ENCODE measurements around the gene CACNA2D3.

CACNA2D3 gene

GRCh38 chr3:54262541-54262940 is 140.2 kb downstream of the CACNA2D3 start:
- Histone ChIP-seq H3K4me1 (ENCODE audit: control insufficient read depth, insufficient read depth, low read length) (no peaks in the 10 kb centered on the region), H3K9ac (ENCODE audit: low read depth, low read length) (no peak overlapping the region), H3K9me3 (ENCODE audit: control insufficient read depth, insufficient read depth, low read length) (no peaks in the 10 kb centered on the region), H3K4me3 (ENCODE audit: low read depth, low read length) (no peak overlapping the region), H3K27me3 (ENCODE audit: control insufficient read depth, insufficient read depth, low read length) (no peaks in the 10 kb centered on the region), H3K36me3 (ENCODE audit: control insufficient read depth, insufficient read depth, low read length) (no peaks in the 10 kb centered on the region)

- no peak overlapping the region for H3K4me3 ChIP-seq (ENCODE audit: low read depth, low read length)
- no peak overlapping the region for H3K9ac ChIP-seq (ENCODE audit: low read depth, low read length)
- H3K36me3 ChIP-seq (ENCODE audit: control insufficient read depth, insufficient read depth, low read length), result no peaks in the 10 kb centered on the region
- no peaks in the 10 kb centered on the region for H3K9me3 ChIP-seq (ENCODE audit: control insufficient read depth, insufficient read depth, low read length)
- H3K27me3 ChIP-seq (ENCODE audit: control insufficient read depth, insufficient read depth, low read length), result no peaks in the 10 kb centered on the region
- H3K4me1 ChIP-seq (ENCODE audit: control insufficient read depth, insufficient read depth, low read length), result no peaks in the 10 kb centered on the region
Measured at GRCh38 chr3:54262946-54263345, 140.6 kb downstream of the CACNA2D3 start.

- no peaks in the 10 kb centered on the region for H3K36me3 ChIP-seq (ENCODE audit: control insufficient read depth, insufficient read depth, low read length)
- H3K9ac ChIP-seq (ENCODE audit: low read depth, low read length), result no peak overlapping the region
- no peaks in the 10 kb centered on the region for H3K27me3 ChIP-seq (ENCODE audit: control insufficient read depth, insufficient read depth, low read length)
- H3K9me3 ChIP-seq (ENCODE audit: control insufficient read depth, insufficient read depth, low read length), result no peaks in the 10 kb centered on the region
- H3K4me3 ChIP-seq (ENCODE audit: low read depth, low read length), result no peak overlapping the region
- no peaks in the 10 kb centered on the region for H3K4me1 ChIP-seq (ENCODE audit: control insufficient read depth, insufficient read depth, low read length)
Measured at GRCh38 chr3:54264050-54264449, 141.7 kb downstream of the CACNA2D3 start.

- Histone ChIP-seq H3K4me3 (ENCODE audit: low read depth, low read length) (no peak overlapping the region), H3K4me1 (ENCODE audit: control insufficient read depth, insufficient read depth, low read length) (no peaks in the 10 kb centered on the region), H3K9ac (ENCODE audit: low read depth, low read length) (no peak overlapping the region), H3K36me3 (ENCODE audit: control insufficient read depth, insufficient read depth, low read length) (no peaks in the 10 kb centered on the region), H3K27me3 (ENCODE audit: control insufficient read depth, insufficient read depth, low read length) (no peaks in the 10 kb centered on the region), H3K9me3 (ENCODE audit: control insufficient read depth, insufficient read depth, low read length) (no peaks in the 10 kb centered on the region)
Measured at GRCh38 chr3:54270816-54271526, 148.6 kb downstream of the CACNA2D3 start.

GRCh38 chr3:54273791-54274190 is 151.4 kb downstream of the CACNA2D3 start:
- no peak overlapping the region for H3K9ac ChIP-seq (ENCODE audit: low read depth, low read length)
- H3K4me3 ChIP-seq (ENCODE audit: low read depth, low read length), result no peak overlapping the region
- no peaks in the 10 kb centered on the region for H3K9me3 ChIP-seq (ENCODE audit: control insufficient read depth, insufficient read depth, low read length)
- no peaks in the 10 kb centered on the region for H3K27me3 ChIP-seq (ENCODE audit: control insufficient read depth, insufficient read depth, low read length)
- H3K36me3 ChIP-seq (ENCODE audit: control insufficient read depth, insufficient read depth, low read length), result no peaks in the 10 kb centered on the region
- H3K4me1 ChIP-seq (ENCODE audit: control insufficient read depth, insufficient read depth, low read length), result no peaks in the 10 kb centered on the region

- H3K27me3 ChIP-seq (ENCODE audit: control insufficient read depth, insufficient read depth, low read length), result no peaks in the 10 kb centered on the region
- H3K36me3 ChIP-seq (ENCODE audit: control insufficient read depth, insufficient read depth, low read length), result no peaks in the 10 kb centered on the region
- no peaks in the 10 kb centered on the region for H3K9me3 ChIP-seq (ENCODE audit: control insufficient read depth, insufficient read depth, low read length)
Measured at GRCh38 chr3:54274607-54275006, 152.3 kb downstream of the CACNA2D3 start.

GRCh38 chr3:54279005-54279583 is 156.7 kb downstream of the CACNA2D3 start:
- Histone ChIP-seq H3K36me3 (ENCODE audit: control insufficient read depth, insufficient read depth, low read length) (no peaks in the 10 kb centered on the region), H3K9me3 (ENCODE audit: control insufficient read depth, insufficient read depth, low read length) (no peaks in the 10 kb centered on the region), H3K9ac (ENCODE audit: low read depth, low read length) (no peak overlapping the region), H3K27me3 (ENCODE audit: control insufficient read depth, insufficient read depth, low read length) (no peaks in the 10 kb centered on the region), H3K4me3 (ENCODE audit: low read depth, low read length) (no peak overlapping the region), H3K4me1 (ENCODE audit: control insufficient read depth, insufficient read depth, low read length) (no peaks in the 10 kb centered on the region)

More at GRCh38 chr3:54274607-54275006, 152.3 kb downstream of the CACNA2D3 start:
- Histone ChIP-seq H3K4me3 (ENCODE audit: low read depth, low read length) (no peak overlapping the region), H3K4me1 (ENCODE audit: control insufficient read depth, insufficient read depth, low read length) (no peaks in the 10 kb centered on the region), H3K9ac (ENCODE audit: low read depth, low read length) (no peak overlapping the region)

GRCh38 chr3:54283470-54283869 is 161.1 kb downstream of the CACNA2D3 start:
- Histone ChIP-seq H3K36me3 (ENCODE audit: control insufficient read depth, insufficient read depth, low read length) (no peaks in the 10 kb centered on the region), H3K4me1 (ENCODE audit: control insufficient read depth, insufficient read depth, low read length) (no peaks in the 10 kb centered on the region), H3K9ac (ENCODE audit: low read depth, low read length) (no peak overlapping the region), H3K4me3 (ENCODE audit: low read depth, low read length) (no peak overlapping the region), H3K27me3 (ENCODE audit: control insufficient read depth, insufficient read depth, low read length) (no peaks in the 10 kb centered on the region), H3K9me3 (ENCODE audit: control insufficient read depth, insufficient read depth, low read length) (peaks cover 4% of the 10 kb centered on the region)

GRCh38 chr3:54294214-54294613 is 171.9 kb downstream of the CACNA2D3 start:
- Histone ChIP-seq H3K36me3 (ENCODE audit: control insufficient read depth, insufficient read depth, low read length) (no peaks in the 10 kb centered on the region), H3K9ac (ENCODE audit: low read depth, low read length) (no peak overlapping the region), H3K4me1 (ENCODE audit: control insufficient read depth, insufficient read depth, low read length) (peaks cover 3% of the 10 kb centered on the region), H3K9me3 (ENCODE audit: control insufficient read depth, insufficient read depth, low read length) (no peaks in the 10 kb centered on the region), H3K4me3 (ENCODE audit: low read depth, low read length) (no peak overlapping the region), H3K27me3 (ENCODE audit: control insufficient read depth, insufficient read depth, low read length) (no peaks in the 10 kb centered on the region)

GRCh38 chr3:54296531-54296930 is 174.2 kb downstream of the CACNA2D3 start:
- Histone ChIP-seq H3K27me3 (ENCODE audit: control insufficient read depth, insufficient read depth, low read length) (no peaks in the 10 kb centered on the region), H3K4me1 (ENCODE audit: control insufficient read depth, insufficient read depth, low read length) (peaks cover 3% of the 10 kb centered on the region), H3K36me3 (ENCODE audit: control insufficient read depth, insufficient read depth, low read length) (no peaks in the 10 kb centered on the region), H3K9ac (ENCODE audit: low read depth, low read length) (no peak overlapping the region), H3K4me3 (ENCODE audit: low read depth, low read length) (no peak overlapping the region), H3K9me3 (ENCODE audit: control insufficient read depth, insufficient read depth, low read length) (no peaks in the 10 kb centered on the region)

- Histone ChIP-seq H3K4me1 (ENCODE audit: control insufficient read depth, insufficient read depth, low read length) (no peaks in the 10 kb centered on the region), H3K4me3 (ENCODE audit: low read depth, low read length) (no peak overlapping the region), H3K9me3 (ENCODE audit: control insufficient read depth, insufficient read depth, low read length) (no peaks in the 10 kb centered on the region), H3K27me3 (ENCODE audit: control insufficient read depth, insufficient read depth, low read length) (no peaks in the 10 kb centered on the region), H3K36me3 (ENCODE audit: control insufficient read depth, insufficient read depth, low read length) (no peaks in the 10 kb centered on the region), H3K9ac (ENCODE audit: low read depth, low read length) (no peak overlapping the region)
Measured at GRCh38 chr3:54299169-54299935, 177.0 kb downstream of the CACNA2D3 start.

Measured in iPS-15b (cell line).